ENCODE measurements around the gene ZNF577.
"Not testable (repeated sequence)": the region's sequence is repeated elsewhere in the genome, so short reads cannot be mapped to it uniquely, and the experiment has no call there.

The ZNF577 gene

GRCh38 chr19:51919606-51920005, 31.9 kb upstream of the ZNF577 start:
- no peak overlapping the region for H3K4me3 ChIP-seq (ENCODE audit: low read depth, low read length)
- TF ChIP-seq CTCF (IDR thresholded peaks at IDR 0.05; ENCODE audit: low read depth, low read length) = no peak

GRCh38 chr19:51916167-51916566, 28.4 kb upstream of the ZNF577 start:
- no peak for TF ChIP-seq CTCF (IDR thresholded peaks at IDR 0.05; ENCODE audit: low read depth, low read length)
- no peak overlapping the region for H3K4me3 ChIP-seq (ENCODE audit: low read depth, low read length)

GRCh38 chr19:51915324-51915867, 27.6 kb upstream of the ZNF577 start:
- H3K4me3 ChIP-seq (ENCODE audit: low read depth, low read length) = no peak overlapping the region
- no peak for TF ChIP-seq CTCF (IDR thresholded peaks at IDR 0.05; ENCODE audit: low read depth, low read length)

GRCh38 chr19:51907981-51908380, 20.2 kb upstream of the ZNF577 start:
- H3K4me3 ChIP-seq (ENCODE audit: low read depth, low read length) = not testable (repeated sequence)

- H3K4me3 ChIP-seq (ENCODE audit: low read depth, low read length) = not testable (repeated sequence)
Observed at GRCh38 chr19:51906108-51906507, 18.4 kb upstream of the ZNF577 start.

GRCh38 chr19:51905639-51906038, 17.9 kb upstream of the ZNF577 start:
- not testable (repeated sequence) for H3K4me3 ChIP-seq (ENCODE audit: low read depth, low read length)

GRCh38 chr19:51905206-51905605, 17.5 kb upstream of the ZNF577 start:
- no peak for TF ChIP-seq CTCF (IDR thresholded peaks at IDR 0.05; ENCODE audit: low read depth, low read length)
- H3K4me3 ChIP-seq (ENCODE audit: low read depth, low read length) = no peak overlapping the region

- peak within 1 kb of the TSS; percentile 77 for H3K4me3 ChIP-seq (ENCODE audit: low read depth, low read length)
- no peak for TF ChIP-seq CTCF (IDR thresholded peaks at IDR 0.05; ENCODE audit: low read depth, low read length)
Observed at GRCh38 chr19:51904331-51905165, 16.8 kb upstream of the ZNF577 start, which contains the start of gene ZNF649. Gene ZNF649, minus strand, starts transcription at chr19:51905017. Its CDS starts 4,910 bp downstream, at chr19:51900107.

- no peak for TF ChIP-seq CTCF (IDR thresholded peaks at IDR 0.05; ENCODE audit: low read depth, low read length)
Observed at GRCh38 chr19:51903192-51903591, 15.4 kb upstream of the ZNF577 start.

More at GRCh38 chr19:51903192-51903591, 15.4 kb upstream of the ZNF577 start:
- no peak overlapping the region for H3K4me3 ChIP-seq (ENCODE audit: low read depth, low read length)

All from WI38 (cell line).